Cardiac muscle cell (in vitro differentiated cells and primary cell): ENCODE results near the gene SAMSN1. TPM values are rescaled to one million over a fixed set of nuclear protein-coding genes. Genes with fewer than 3 reads are reported as not detected.
A peak's percentile ranks its signal among the peaks of the same experiment; 100 is the strongest.

Experiments
- DNase-seq, 2 donors: peaks; one replicate each; pipeline versions ENCODE4 v3.0.0 to v3.0.0-alpha.2; 2010 to 2017; ENCODE audit warnings: low read depth in 1 of 2, low spot score in 1 of 2
- H3K27ac ChIP-seq: fragments of 200-600 bp; sonication (generic); 2 replicates; pipeline ENCODE4 v1.5.1; 2016
- H3K27me3 ChIP-seq: fragments of 200-600 bp; sonication (generic); 2 replicates; pipeline ENCODE4 v1.6.0; 2016; ENCODE audit warnings: control low read depth
- H3K36me3 ChIP-seq: fragments of 200-600 bp; sonication (generic); 2 replicates; pipeline ENCODE4 v1.5.1; 2016; ENCODE audit warnings: control low read depth
- H3K4me1 ChIP-seq: fragments of 200-600 bp; sonication (generic); 2 replicates; pipeline ENCODE4 v1.8.1; 2017; ENCODE audit warnings: low read depth, mild to moderate bottlenecking, mixed run types
- H3K4me3 ChIP-seq: fragments of 200-600 bp; sonication (generic); 2 replicates; pipeline ENCODE4 v1.5.1; 2016; ENCODE audit warnings: mild to moderate bottlenecking
- H3K9me3 ChIP-seq: fragments of 200-600 bp; sonication (generic); 2 replicates; pipeline ENCODE4 v1.5.1; 2017; ENCODE audit warnings: low read depth, mild to moderate bottlenecking, control low read depth
- polyA plus RNA-seq: library from polyadenylated mRNA; unstranded; fragments of >200 nt; fragmentation: Nextera tagmentation; extraction: Ambion mirVana; gene quantifications from 2 replicates; pipeline ENCODE4 v1.2.1, GENCODE V29; 2016
- total RNA-seq: library from RNA; depleted of rRNA; stranded (reverse); fragments of >200 nt; gene quantifications from 2 replicates; pipeline ENCODE4 v1.2.3, GENCODE V29; 2016
- TF ChIP-seq, protein P1 (sequence below): IDR thresholded peaks from 2 replicates; pipeline ENCODE4 v1.5.1; 2012; ENCODE audit warnings: low read depth, mild to moderate bottlenecking, low read length

The SAMSN1 gene
- total RNA-seq, result 0.11 and 0.42 TPM in 2 replicates
- 1.0 and 1.4 TPM in 2 replicates for polyA plus RNA-seq

GRCh38 chr21:14545906-14546480 lies at the start of gene SAMSN1:
TSS of gene SAMSN1 (minus strand) at chr21:14546315. CDS start at chr21:14546261, 54 bp downstream.
- no peaks in the 10 kb centered on the region for H3K4me1 ChIP-seq
- no peaks in the 10 kb centered on the region for H3K36me3 ChIP-seq
- H3K27me3 ChIP-seq, result no peaks in the 10 kb centered on the region
- DNase-seq, result peak in 1 of 2 donors; percentile 35
- TF ChIP-seq, protein P1, sequence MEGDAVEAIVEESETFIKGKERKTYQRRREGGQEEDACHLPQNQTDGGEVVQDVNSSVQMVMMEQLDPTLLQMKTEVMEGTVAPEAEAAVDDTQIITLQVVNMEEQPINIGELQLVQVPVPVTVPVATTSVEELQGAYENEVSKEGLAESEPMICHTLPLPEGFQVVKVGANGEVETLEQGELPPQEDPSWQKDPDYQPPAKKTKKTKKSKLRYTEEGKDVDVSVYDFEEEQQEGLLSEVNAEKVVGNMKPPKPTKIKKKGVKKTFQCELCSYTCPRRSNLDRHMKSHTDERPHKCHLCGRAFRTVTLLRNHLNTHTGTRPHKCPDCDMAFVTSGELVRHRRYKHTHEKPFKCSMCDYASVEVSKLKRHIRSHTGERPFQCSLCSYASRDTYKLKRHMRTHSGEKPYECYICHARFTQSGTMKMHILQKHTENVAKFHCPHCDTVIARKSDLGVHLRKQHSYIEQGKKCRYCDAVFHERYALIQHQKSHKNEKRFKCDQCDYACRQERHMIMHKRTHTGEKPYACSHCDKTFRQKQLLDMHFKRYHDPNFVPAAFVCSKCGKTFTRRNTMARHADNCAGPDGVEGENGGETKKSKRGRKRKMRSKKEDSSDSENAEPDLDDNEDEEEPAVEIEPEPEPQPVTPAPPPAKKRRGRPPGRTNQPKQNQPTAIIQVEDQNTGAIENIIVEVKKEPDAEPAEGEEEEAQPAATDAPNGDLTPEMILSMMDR, result no peak
- H3K27ac ChIP-seq, result no peak within 1 kb of the TSS
- H3K4me3 ChIP-seq, result no peak within 1 kb of the TSS
- no peaks in the 10 kb centered on the region for H3K9me3 ChIP-seq

DNA sequence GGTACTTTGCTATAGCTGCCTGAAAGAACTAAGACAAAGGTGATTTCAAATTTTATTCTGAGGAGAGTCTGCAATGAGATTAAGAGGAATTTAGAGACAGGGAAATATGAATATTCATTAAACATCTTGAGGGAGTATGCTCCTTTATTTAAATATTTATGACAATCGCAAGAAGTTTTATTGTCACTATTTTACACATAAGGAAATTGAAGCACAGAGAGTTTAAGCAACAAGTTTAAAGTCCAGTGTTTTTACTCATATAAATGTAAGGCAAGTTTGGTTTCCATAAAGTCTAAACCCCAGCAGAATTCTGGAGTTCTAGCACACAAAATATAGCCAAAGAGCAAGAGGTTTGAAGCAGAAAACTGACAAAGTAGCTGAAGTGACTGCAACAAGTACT lies 49.3 kb upstream of the SAMSN1 start:
- TF ChIP-seq, protein P1, result no peak
- H3K4me1 ChIP-seq, result no peaks in the 10 kb centered on the region
- no peak for DNase-seq
- H3K9me3 ChIP-seq, result no peaks in the 10 kb centered on the region
- H3K36me3 ChIP-seq, result no peaks in the 10 kb centered on the region
- H3K27me3 ChIP-seq, result no peaks in the 10 kb centered on the region
- no peak overlapping the region for H3K27ac ChIP-seq
- H3K4me3 ChIP-seq, result no peak overlapping the region

DNA sequence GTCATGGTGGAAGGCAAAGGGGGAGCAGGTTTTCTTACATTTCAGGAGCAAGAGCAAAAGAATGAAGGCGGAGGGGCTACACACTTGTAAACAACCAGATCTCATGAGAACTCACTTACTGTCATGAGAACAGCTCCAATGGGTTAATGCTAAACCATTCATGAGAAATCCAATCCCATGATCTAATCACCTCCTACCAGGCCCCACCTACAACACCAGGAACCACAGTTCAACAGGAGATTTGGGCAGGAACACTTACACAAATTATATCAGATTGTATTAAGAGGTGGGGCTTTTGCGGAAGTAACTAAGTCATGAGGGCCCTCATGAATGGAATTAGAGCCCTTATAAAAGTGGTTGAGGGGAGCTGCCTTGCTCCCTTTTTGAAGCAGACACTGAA lies 48.9 kb upstream of the SAMSN1 start:
- Histone ChIP-seq H3K27me3 (no peaks in the 10 kb centered on the region), H3K36me3 (no peaks in the 10 kb centered on the region), H3K4me3 (no peak overlapping the region), H3K4me1 (no peaks in the 10 kb centered on the region), H3K9me3 (no peaks in the 10 kb centered on the region), H3K27ac (no peak overlapping the region)
- no peak for DNase-seq
- TF ChIP-seq, protein P1, result no peak

DNA sequence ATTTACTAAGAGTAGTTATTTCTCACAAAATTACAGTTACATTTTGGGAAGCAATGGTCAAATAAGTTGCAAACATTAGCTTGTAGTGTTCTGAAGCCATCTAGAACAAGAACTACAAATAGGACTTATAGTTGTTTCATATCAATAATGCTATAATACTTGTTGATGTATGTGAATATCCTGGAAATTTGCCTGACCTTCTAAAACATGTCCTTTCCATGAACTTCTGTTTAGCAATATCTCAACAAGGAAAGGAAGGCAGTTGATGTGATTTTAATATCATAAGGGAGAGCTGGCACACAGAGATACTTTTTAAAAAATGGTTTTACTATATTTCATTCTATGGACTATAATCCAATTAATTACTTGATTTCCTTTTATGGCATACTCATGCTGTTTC lies 47.1 kb upstream of the SAMSN1 start:
- no peak overlapping the region for H3K4me3 ChIP-seq
- H3K36me3 ChIP-seq, result no peaks in the 10 kb centered on the region
- H3K4me1 ChIP-seq, result no peaks in the 10 kb centered on the region
- DNase-seq, result no peak
- H3K27me3 ChIP-seq, result no peaks in the 10 kb centered on the region
- H3K9me3 ChIP-seq, result no peaks in the 10 kb centered on the region
- TF ChIP-seq, protein P1, result no peak
- H3K27ac ChIP-seq, result no peak overlapping the region

- Histone ChIP-seq H3K27ac (no peak overlapping the region), H3K36me3 (no peaks in the 10 kb centered on the region), H3K9me3 (no peaks in the 10 kb centered on the region), H3K4me3 (no peak overlapping the region), H3K4me1 (no peaks in the 10 kb centered on the region), H3K27me3 (no peaks in the 10 kb centered on the region)
- TF ChIP-seq, protein P1, result no peak
- DNase-seq, result no peak
Measured at GRCh38 chr21:14592296-14593000, 46.3 kb upstream of the SAMSN1 start.
